ENCODE results near the gene MBNL2.

Gene MBNL2

DNA sequence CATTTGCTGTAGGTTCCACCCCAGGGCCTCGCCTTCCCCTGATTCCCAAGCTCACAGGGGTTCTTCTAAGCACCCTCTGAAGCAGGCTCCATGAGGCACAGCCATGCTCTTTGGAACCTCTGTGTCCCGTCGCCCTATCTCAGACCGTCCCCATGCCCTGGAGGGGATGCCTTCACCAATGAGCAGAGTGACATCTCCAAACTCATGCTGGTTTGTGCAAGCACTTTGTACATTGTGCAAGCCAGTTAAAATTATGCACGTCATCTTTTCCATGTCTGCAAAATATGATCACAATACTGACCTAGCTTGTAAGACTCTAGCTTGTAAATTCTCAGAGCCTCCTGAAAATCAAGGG lies 165.3 kb downstream of the MBNL2 start:
- no peak for DNase-seq

DNA sequence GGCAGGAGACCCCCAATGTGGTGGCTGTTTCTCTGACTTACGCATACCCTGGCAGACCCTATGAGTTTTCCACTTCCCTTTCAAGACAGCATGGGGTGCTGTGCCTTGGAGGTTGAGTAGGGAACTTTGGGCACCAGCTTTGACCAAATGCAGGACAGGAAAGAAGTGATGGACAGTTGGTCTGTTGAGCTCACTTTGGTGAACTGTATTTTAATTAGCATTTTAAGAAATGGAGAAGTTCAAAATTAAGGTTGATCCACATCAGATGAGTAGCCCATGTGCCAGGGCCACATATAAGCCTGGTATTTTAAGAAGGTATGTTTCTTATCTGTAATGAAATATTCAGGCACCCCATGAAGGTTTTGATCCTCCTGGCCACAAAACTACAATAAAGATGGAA lies 165.8 kb downstream of the MBNL2 start:
- no peak for DNase-seq

DNA sequence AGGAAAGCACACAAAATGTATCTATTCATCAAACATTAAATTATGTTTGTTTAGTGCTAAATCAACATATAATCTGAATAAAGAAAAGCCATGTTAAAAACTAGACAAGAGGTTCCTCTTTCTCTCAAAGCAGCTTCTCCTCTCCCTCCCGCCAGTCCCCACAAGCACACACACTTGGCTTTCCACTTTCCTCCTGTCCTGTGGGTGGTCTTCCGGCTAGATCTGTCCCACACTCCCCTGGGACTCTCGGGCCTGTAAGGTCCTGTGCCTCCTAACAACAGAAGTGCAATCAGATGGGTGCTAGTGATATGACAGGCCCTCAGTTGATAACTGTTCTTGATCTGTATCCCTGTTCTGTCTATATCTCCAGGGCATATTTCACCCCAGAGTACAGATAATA lies 166.2 kb downstream of the MBNL2 start:
- no peak for DNase-seq

DNA sequence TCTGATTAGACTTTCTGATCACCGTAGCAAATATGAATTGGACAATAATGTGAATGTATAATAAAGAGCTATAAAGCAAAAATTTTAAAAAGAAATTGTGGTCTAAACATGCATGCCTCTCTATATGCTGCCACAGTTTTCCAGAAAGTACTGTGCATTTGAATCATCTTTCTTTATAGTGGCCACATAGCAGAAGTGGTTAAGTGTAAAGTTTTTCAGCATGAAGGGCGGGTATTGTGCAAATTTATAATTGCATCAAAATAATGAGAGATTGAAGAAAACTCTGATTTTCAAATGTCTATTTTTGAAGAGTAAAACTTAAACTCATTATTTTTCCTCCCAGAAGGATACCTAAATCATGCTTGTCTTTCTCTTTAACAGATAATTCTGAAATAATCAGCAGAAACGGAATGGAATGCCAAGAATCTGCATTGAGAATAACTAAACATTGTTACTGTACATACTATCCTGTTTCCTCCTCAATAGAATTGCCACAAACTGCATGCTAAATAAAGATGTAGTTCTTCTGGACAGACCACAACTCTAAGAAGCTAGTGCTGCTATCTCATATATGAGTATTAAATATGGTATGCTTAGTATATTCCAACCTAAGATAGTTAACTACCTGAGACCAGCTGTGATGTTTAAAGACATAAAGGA lies 168.9 kb downstream of the MBNL2 start:
- DNase-seq = no peak

DNA sequence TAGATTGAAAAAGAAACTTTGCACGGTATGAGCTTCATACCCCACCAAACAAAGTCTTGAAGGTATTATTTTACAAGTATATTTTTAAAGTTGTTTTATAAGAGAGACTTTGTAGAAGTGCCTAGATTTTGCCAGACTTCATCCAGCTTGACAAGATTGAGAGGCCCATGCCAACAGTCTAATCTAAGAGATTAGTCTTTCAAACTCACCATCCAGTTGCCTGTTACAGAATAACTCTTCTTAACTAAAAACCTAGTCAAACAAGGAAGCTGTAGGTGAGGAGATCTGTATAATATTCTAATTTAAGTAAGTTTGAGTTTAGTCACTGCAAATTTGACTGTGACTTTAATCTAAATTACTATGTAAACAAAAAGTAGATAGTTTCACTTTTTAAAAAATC lies 169.9 kb downstream of the MBNL2 start:
- no peak for DNase-seq

DNA sequence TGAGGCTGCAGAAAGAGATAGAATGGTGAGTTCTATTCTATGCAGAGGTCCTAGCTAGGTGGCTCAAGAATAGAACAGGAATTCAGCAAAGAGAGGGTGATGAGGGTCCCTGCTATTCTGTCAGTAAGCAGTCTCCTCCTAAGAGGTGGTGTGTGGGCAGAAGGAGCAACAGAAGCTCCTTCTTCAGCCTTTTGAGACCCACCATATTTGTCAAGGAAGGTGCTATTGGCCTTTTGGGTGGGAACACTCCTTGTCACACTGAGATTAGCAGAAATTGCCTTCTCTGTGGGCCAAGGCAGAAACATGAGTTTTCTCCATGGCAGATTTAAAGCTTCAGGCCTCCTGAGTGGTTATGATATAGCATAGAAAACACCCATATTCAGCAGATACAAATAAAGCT lies 172.4 kb downstream of the MBNL2 start:
- DNase-seq = no peak

DNA sequence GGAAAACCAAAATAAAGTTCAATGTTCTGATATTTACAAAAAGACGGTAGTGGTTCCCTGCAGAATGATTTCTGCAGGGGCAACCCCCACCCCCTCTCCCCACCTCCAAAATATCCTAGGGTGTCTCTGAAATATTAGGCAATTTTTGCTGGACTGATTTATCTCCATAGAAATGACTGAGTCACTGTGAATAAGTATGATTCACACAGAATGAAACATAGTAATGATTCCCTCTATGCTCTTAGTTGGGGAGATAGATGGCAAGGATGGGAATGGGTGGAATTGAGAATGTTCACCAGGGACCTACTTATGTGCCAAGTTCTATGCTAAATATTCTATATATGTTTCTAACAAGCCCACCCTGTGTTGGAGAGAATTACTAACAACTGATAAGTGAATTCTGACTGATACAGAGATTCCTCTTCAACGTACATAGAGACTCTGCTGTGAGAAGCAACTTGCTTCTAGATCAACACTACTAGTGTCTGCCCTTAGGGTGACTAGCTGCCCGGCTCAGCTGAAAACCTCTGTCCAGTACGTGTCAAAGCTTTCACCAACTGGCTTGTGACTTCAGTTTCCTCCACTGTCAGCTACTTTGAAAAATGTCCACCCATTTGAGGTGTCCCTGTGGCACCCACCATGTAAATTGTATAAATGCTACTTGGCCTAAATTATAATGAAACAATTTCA lies 173.5 kb downstream of the MBNL2 start:
- DNase-seq = no peak

DNA sequence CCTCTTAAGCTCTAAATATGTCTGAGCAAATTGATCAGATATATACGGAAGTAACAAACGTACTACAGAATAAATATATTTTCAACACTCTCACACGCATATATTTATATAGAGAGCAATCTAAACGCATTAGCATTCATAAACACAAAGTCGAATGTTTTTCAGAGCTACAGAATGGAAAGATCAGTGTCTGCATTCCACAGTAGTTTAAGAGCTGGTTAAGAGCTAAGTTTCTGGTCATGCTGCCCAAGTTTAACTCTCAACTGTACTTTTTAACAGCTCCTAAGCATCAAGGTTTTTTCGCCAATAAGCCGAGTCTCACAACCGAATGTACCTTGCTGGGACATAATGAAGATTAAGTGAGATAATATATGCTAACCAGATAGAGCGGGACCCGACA lies 175.1 kb downstream of the MBNL2 start:
- no peak for DNase-seq

DNA sequence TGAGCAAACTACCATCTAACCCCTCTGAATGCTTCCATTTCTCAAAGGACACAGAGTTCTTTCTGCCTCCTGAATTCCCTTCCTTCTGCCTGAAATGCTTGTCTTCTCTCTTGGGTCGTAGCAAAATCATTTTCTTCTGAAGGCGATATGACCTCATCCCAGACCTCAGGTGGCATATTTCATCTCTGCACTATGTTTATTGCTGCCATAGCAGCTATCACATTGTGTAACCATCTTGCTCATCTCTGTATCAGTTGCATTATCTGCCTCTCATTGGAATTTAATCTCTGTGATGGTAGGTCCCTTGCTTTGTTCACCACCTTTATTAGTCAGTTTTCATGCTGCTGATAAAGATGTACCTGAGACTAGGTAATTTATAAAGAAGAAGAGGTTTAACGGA lies 179.3 kb downstream of the MBNL2 start:
- DNase-seq = no peak

DNA sequence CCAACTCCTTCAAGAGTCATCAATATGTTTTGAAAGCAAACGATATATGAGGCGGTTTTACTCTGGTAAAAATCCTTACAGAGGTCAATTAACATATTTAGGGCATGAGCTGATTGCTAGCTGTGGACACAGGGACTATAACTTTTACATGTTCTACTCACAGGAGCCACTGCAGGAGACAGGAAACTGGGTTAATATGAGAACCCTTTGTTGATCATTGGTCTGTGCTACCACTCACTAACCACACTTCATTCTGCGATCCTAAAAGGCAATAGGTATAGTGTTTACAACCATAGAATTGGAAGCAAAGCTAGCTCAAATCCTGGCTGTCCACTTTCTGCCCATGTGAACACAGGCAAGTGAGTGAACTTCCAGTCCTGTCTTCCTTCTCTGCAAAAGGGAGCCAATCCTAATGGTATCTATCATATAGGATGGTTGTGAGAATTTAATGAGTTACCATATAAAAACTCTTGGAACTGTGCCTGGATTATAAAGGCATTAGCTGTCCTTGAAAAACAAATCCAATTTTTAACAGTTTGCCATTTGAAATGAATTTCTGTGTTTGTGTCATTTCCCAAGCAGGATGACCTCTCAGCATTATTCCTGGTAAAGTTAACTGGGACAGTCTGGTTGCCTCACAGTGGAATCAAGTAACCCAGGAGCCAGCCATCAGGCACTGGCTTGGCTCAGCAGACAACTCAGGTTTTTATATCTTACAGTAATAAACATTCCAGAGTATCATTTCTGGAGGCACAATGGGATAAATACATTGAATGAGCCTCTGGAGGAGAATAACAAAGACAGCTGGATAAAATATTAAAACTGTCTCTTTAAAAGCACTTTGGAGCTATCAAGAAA lies 182.0 kb downstream of the MBNL2 start:
- no peak for DNase-seq

DNA sequence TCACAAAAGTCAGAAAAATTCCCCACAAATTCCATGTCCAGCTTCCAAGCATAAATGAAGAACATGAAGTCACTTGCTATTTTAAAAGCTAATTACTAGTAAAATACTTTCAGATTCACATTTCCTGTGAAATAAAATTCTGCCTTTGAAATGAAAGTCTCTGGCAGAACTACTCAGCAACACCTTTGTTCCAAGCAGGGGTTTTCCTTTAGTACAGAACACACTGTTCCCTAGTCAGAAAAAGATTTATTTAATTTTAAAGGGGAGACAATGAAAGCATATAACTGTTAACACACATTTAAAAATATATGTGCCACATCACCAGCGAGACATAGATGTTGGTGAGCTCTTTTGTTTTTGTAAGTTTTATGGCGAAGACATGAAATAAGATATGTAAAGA lies 185.4 kb downstream of the MBNL2 start:
- DNase-seq = no peak

DNA sequence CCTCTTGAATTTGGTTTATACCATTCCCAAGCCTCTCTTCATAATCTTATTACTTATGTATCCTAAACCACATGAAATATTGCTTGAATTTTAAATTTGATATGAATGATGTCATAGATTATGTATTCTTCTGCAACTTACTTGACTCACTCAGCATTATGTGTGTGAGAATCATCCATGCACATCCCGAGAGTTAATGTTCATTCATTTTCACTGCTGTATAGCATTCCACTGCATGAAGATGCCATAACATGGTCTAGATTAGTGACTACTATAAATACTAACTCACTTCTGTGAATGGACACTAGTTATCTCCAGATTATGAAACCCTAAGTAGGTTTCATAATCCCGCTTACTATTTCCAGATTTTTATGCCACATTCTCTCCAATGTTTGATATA lies 186.8 kb downstream of the MBNL2 start:
- no peak for DNase-seq

DNA sequence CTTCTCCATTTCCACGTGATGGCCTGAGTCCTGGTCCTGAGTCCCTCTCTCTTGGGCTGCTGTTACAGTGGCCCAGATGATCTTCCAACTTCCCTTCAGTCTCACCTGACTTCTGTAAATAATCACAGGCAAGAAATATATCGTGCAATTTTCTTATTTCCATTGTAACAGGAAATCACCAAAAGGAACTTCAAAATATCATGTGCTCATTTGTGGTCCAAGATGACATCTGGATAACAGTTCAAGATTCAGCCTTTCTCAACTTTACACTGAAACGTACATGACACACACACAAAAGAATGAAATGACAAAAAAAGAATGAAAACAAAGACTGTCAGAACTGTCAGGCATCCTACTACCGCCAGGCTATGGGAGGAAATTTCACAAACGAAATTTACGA lies 189.9 kb downstream of the MBNL2 start:
- DNase-seq = no peak

DNA sequence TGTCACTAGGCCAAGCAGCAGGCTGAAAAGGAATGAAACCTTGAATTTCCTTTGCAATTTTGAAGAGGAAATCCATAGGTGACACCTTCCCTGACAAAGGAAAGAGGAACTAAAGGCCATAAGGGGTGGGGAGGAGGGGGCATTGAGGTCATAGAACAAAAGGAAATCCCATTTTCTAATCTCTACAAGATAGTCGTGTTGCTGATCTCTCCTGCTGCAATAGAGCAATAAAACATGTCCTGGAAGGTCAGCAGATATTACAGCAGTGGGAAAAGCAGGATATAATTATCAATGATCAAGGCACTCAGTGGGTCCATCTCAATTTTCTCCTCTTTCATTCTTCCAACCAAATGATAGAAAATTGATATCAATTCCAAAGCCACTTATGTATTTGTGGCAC lies 191.6 kb downstream of the MBNL2 start:
- DNase-seq = no peak

DNA sequence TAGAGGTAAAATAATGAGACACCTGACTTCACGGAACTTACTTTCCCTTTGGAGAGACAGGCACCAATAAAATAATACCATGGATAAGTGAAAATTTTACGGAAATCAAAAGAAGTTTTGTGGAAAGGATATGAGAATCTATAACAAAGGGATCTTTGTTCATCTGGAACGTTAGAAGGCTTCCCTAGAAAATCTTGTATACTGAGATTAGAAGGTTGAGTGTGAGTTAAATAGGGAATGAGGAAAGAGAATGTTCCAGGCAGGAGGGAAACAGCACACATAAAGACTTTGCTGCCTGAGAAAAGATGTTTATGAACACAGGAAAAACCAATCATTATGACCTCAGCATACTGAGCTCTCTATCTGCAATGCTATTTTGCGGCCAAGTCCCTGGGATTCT lies 192.3 kb downstream of the MBNL2 start:
- no peak for DNase-seq

DNA sequence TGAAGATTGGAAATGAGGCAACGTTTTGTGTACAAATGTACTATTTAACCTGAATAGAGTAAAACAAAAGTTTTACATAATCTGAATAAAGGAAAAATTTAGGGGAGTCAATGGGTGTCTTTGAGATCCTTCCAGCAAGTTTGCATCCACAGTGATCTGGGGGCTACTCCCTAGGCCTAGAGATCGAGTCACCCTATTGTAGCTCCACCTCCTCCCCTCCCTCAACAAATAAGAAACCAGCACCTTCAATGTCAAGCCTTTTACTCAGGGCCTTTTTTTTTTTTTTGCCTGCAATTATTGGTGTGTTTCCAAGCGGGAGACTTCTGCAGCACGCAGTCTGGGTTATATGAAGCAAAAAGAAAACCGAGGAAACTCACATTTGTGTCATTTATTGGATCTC lies 195.6 kb downstream of the MBNL2 start:
- no peak for DNase-seq

DNA sequence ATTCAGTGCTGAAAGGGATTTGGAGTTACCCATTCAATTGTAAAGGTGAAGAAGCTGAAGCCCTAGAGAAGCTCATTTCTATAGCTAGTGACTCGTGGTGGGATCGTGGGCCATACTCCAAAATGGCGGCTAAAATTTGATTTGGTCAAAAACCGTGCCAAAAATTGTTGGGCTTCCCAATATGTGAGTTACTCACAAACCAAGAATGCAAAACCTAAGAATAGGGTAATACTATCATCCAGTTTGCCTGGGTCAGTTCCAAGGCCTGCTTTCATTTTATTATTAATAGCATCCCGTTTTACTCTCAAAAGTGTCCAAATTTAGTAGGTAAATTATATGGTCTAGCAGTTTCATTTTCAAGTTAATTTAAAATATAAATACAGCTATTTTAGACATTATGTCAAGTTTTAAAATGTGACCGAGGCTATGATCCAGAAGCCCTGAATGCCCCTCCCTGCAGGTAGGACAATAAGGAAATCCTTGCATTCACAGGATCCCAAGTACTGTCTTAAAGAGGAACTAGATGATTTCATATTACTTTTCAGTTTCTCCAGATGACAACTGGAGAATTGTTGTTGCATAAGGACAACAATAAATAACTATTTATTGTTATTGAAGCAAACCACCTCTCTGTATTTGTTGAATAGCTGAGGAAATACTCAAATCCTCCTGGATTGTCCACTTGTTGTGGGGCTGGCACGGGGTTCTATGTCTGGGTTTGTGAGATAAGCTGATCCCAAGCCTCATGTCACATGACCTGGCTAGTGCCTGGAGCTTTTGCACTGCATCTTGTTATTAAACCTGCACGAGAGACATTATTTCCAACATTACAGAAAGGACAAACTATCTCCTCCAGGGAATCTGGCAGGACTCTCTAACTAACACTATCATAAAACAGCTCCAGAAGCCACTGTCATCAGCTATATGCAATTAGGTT lies 200.3 kb downstream of the MBNL2 start:
- DNase-seq = no peak

DNA sequence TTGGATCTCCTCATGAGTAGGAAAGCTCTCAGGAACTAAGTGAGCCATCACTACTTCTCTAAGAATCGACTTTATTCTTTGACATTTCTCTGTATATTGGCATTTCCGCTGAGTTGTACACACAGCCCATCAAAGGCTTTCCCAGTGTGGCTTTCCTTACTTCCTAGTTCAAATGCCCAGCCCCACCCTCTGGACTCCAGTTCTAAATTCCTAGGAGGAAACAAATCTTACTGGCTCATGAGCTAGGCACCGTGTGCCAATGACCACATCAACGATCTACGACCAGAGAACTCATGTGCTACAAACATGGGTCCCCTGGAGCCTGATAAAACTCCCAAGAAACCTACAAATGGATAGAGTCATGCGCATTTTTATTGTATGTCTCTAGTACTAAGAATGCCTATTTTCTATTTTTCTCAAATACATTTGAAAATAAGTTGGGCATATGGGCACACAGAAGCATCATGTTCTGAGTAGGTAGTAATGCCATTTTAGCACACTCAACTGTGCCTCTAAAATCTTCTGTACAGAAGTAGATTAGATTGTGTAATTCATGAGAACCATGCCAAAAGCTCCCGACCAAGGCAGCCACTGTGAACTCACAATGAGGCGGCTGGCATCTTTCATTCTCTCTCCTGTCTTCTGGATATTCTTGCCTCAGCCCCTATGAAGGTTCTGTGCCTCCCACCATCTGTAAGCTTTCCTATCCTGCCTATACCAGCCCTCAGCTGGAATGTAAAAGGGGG lies 201.3 kb downstream of the MBNL2 start:
- no peak for DNase-seq

DNA sequence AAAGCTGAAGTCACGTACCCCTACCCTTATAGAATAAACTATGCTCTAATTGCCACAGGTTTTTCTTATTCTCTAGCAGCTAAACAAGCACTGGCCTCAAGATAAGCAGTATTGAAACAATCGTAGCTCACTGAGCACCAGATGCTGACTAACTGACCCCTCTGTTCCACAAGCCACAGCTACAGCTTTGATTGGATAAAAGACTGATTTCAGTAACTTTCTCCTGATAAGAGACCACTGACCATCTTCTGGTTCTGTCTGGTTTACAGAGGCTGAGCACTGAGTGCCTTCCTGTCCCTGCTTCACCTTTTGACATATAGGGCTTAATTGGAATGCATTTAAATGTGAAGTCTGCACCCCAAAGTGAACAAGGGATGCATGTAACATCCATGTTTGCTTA lies 203.5 kb downstream of the MBNL2 start:
- no peak for DNase-seq

DNA sequence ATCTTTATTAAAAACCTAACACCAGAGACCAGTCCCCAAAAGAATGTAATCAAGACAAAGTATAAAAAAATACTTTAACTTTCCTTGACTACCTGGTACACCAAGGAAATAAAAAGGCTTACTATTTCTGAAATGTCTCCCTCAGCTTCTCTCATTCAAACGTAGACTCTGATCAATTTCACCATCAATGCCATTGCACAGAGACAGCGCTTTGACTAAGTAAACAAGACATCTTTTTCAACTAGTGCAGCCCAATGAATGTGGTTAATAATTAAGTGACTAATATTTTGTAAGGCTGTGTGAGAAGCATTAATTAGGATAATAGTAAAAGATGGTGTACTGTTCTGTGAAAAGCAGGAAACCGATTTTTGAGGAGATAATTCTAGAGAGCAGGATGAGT lies 204.6 kb downstream of the MBNL2 start:
- DNase-seq = no peak

DNA sequence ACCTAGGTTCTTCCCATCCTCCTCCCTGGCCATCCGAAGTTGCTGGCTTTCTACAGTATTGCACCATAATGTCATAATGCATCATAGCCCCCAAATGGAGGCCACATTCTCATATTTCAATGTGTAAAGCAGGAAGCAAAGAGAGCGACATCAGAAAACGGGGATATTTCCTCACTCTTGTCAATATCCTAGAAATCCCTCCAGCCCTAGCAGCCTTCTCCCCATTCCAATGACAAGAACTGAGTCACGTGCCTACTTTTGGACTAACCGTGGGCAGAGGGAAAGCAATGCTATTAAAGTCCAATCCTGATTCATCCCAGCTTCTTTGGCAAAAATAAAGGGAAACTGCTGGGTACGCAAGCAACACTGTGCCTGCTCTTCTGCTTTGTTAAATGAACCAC lies 207.5 kb downstream of the MBNL2 start:
- no peak for DNase-seq

DNA sequence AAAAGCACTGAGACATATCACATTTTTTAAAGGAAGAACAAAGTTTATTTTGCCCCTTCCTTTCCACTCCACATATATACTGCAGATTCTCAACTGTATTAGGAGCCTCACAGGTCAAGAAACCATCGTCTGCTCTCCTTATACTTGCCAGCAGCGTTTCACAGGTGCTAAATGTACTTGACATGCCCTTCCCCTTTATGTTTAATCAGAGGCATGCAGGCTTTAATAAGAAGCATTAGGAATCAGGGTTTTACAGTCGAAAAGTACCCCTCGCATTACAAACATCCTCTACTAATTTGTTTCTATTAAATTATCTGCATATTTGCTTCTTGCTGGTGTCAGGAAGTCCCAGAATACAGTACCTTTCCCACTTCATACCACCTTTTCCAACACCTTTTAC lies 208.2 kb downstream of the MBNL2 start:
- DNase-seq = no peak

Data from RPMI8226 (cell line).